Ramos (cell line): ENCODE data around the gene SLC35A1.

ENCODE experiments used
- in situ Hi-C: fragments of 300-500 bp; cut with MboI; formaldehyde crosslinking; loops from one replicate; pipeline ENCODE4 v1.14.3; 2022; ENCODE audit warnings: low sequenced_read_pairs; ENCODE audit not compliant: unreplicated experiment

SLC35A1 gene

GRCh38 chr6:87518453-87518852, 45.7 kb downstream of the SLC35A1 start:
- in situ Hi-C loops: no loop called here

DNA sequence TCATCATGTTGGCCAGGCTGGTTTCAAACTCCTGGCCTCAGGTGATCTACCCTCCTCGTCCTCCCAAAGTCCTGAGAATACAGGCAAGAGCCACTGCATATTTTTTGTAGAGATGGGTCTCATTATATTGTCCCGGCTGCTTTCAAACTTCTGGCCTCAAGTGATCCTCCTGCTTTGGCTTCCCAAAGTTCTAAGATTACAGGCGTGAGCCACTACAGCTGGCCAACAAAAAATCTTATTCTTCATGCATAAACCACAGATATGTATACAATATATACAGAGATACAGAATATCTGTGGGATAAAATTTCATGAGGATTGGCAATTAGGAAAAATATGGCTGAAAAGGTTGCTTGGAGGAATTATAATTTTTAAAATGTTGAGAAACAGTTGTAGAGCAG, 49.9 kb downstream of the SLC35A1 start:
- in situ Hi-C loops: no loop called here

- in situ Hi-C loops: no loop called here
Observed at GRCh38 chr6:87529221-87529620, 56.4 kb downstream of the SLC35A1 start.

DNA sequence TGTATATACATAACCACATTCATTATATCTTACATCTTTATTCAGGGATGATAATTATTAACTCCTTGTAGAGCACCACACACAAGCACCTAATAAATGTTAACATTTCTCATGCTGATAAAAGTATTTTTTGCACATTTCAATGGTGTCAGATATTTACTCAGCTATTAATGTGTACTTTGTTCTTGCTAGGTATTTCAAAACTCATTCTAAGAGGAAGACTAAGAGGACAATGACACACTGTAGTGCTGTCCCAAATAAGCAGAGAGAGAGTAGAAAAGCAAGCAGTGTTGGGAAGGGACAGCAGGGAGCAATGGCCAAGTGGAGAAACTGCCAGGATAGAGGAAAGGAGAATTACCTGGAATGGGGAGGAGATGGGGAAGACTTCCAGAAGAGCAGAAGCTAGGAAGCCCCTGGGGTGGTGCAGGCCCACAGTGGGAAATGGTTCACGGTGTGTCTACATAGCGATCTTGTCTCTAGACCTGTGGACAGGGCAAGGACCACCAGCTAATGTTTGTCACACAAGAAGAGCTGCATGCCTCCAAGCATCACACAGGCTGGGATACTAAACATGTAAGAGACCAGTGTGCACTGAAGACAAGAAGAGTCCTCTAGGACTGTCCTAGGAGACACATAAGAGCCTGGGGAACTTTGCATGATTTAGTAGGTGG, 61.7 kb downstream of the SLC35A1 start:
- in situ Hi-C loops: no loop called here

DNA sequence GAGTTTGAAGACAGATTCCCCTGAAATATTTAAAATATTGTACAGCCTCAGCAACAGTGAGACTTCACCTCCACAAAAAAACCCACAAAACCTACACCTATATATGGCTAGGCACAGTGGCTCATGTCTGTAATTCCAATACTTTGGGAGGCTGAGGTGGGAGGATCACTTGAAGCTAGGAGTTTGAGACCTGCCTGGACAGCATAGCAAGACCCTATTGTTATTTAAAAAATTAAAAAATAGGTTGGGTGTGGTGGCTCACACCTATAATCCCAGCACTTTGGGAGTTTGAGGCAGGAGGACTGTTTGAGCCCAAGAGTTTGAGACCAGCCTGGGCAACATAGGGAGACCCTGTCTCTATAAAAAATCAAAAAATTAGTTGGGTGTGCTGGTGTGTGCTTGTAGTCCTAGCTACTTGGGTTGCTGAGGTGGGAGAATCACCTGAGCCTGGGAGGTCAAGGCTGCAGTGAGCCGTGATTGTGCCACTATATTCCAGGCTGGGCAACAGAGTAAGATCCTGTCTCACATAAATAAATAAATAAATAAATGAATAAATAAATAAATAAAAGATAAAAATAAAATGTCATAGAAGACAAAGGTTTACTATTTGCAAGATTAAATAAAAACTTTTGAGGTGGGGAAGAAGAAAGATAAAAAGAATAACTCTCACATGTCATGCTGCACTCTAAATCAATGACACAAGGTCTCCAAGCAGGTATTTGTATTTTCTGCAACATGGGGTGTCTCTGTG, 65.9 kb downstream of the SLC35A1 start:
- in situ Hi-C loops: no loop called here

DNA sequence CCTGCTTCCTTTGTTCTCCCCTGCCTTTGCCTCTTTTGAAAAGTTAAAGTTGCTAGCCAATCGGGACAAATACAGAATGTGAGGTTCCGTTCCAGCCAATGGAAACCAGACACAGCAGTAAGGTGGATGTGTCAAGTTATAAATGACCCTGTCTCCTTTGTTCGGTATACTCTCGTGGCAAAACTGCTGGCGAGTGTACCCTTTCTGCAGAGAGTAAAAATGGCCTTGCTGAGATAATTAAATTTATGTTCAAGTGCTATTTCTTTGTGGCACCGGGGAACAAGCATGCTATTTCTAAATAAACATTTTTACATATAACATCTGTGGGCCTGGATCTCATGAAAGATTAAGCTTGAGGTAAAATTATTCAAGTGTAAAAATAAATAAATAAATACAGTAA, 66.8 kb downstream of the SLC35A1 start:
- in situ Hi-C loops: no loop called here

GRCh38 chr6:87540539-87540938, 67.8 kb downstream of the SLC35A1 start:
- in situ Hi-C loops: no loop called here

- in situ Hi-C loops: no loop called here
Observed at GRCh38 chr6:87541041-87541440, 68.3 kb downstream of the SLC35A1 start.

DNA sequence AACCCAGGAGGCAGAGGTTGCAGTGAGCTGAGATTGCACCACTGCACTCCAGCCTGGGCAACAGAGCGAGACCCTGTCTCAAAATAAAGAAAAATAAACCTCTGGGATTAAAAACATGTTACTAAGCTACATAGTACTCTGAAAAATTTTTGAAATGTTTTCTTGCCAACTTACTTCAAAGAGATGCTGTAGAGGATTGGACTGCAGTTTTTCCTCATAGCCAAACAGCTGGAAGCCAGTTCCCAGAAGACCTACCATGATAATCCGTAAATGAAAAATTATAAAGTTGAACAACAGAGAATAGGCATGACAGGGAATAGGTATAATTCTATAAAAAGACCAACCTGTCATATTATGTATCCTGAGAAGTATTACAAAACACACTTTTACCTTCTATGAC, 69.0 kb downstream of the SLC35A1 start:
- in situ Hi-C loops: no loop called here

- in situ Hi-C loops: no loop called here
Observed at GRCh38 chr6:87543696-87544473, 71.1 kb downstream of the SLC35A1 start.

DNA sequence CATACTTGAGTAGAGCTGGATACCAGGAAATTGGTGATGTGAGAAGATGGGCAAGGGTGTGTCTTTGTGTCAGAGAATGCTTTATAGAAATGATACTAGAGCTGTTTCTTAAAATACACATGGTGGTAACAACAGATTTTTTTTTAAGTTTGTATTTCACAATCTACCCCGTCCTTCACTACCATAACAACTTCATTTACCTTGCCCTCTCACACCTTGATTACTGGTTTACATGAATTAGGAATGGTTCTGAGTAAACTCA, 71.6 kb downstream of the SLC35A1 start:
- in situ Hi-C loops: no loop called here

GRCh38 chr6:87551799-87552198, 79.0 kb downstream of the SLC35A1 start:
- in situ Hi-C loops: no loop called here

GRCh38 chr6:87553159-87553765, 80.5 kb downstream of the SLC35A1 start:
- in situ Hi-C loops: no loop called here

GRCh38 chr6:87555506-87555905, 82.7 kb downstream of the SLC35A1 start:
- in situ Hi-C loops: no loop called here

DNA sequence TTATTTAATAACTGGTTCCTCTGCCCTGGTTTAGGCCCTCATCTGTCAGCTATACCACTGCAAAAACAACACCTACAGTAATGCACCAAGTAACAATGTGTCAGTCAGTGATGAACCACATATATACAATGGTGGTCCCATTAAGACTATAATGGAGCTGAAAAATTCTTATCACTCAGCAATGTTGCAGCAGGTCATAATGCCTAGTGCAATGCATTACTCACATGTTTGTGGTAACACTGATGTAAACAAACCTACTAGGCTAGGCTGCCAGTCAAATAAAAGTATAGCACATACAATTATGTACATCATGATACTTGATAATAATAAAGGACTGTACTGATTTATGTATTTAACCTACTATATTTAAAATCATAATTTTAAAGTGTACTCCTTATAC, 85.7 kb downstream of the SLC35A1 start:
- in situ Hi-C loops: no loop called here

GRCh38 chr6:87561017-87561416, 88.2 kb downstream of the SLC35A1 start:
- in situ Hi-C loops: no loop called here
